Measurements from ENCODE around the gene JOSD2. TPM values are rescaled to one million over a fixed set of nuclear protein-coding genes. Genes with fewer than 3 reads are reported as not detected.

Gene JOSD2
- total RNA-seq, 2 experiments from 2014 or later, result 21.6 to 22.6 TPM

- peaks cover 28% of the 10 kb centered on the region for H3K27me3 Mint-ChIP-seq
- ATAC-seq, result no peak
- H3K4me3 Mint-ChIP-seq, result no peak overlapping the region
- H3K9me3 Mint-ChIP-seq, result no peaks in the 10 kb centered on the region
- no peak for TF ChIP-seq CTCF (IDR thresholded peaks at IDR 0.05)
- H3K36me3 Mint-ChIP-seq (ENCODE audit: low read depth), result no peaks in the 10 kb centered on the region
- ChIA-PET CTCF (no interaction called here), POLR2A (no interaction called here)
- H3K27ac Mint-ChIP-seq, result no peak overlapping the region
- DNase-seq, result no peak
- peaks cover 15% of the 10 kb centered on the region for H3K4me1 Mint-ChIP-seq (ENCODE audit: low read depth)
- intact Hi-C loops (cut with micrococcal nuclease), result no loop called here
Observed at GRCh38 chr19:50459067-50459456, 51.9 kb downstream of the JOSD2 start.

DNA sequence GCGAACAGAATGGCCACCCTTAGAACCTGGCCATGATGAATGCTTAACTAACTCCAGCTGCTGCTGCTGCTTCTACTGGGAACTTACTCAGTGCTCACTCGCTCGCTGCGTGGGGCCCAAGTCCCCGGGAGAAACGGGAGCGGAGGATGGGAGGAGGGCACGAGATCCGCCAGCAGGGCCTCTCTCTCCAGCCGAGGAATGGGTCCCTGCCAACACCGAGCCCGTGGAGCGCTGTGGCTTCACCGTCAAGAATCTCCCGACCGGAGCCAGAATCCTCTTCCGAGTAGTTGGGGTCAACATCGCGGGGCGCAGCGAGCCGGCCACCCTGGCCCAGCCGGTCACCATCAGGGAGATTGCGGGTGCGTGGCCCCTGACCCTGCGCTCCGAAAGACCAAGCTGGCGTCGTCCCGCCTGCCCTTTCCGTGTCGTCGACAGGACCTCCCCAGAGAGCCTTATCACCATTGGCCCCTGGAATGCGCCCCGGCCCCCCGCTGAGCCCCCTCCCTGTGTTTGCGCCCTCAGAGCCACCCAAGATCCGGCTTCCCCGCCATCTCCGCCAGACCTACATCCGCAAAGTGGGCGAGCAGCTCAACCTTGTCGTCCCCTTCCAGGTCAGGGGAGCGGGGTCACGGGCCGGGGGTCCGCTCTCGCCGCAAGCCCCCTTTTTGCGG lies 52.5 kb downstream of the JOSD2 start:
- no peaks in the 10 kb centered on the region for H3K36me3 Mint-ChIP-seq (ENCODE audit: low read depth)
- no peak overlapping the region for H3K27ac Mint-ChIP-seq
- ChIA-PET POLR2A (no interaction called here), CTCF (no interaction called here)
- H3K9me3 Mint-ChIP-seq, result no peaks in the 10 kb centered on the region
- H3K27me3 Mint-ChIP-seq, result peaks cover 28% of the 10 kb centered on the region
- intact Hi-C loops (cut with micrococcal nuclease), result no loop called here
- no peak overlapping the region for H3K4me3 Mint-ChIP-seq
- DNase-seq (no peak), ATAC-seq (no peak)
- no peak for TF ChIP-seq CTCF (IDR thresholded peaks at IDR 0.05)
- peaks cover 15% of the 10 kb centered on the region for H3K4me1 Mint-ChIP-seq (ENCODE audit: low read depth)

GRCh38 chr19:50457300-50457699 lies 53.7 kb downstream of the JOSD2 start:
- DNase-seq, result no peak
- no peaks in the 10 kb centered on the region for H3K36me3 Mint-ChIP-seq (ENCODE audit: low read depth)
- no peak for TF ChIP-seq CTCF (IDR thresholded peaks at IDR 0.05)
- peaks cover 15% of the 10 kb centered on the region for H3K4me1 Mint-ChIP-seq (ENCODE audit: low read depth)
- no peaks in the 10 kb centered on the region for H3K9me3 Mint-ChIP-seq
- POLR2A ChIA-PET, result no interaction called here
- no peak for ATAC-seq
- H3K27ac Mint-ChIP-seq, result no peak overlapping the region
- H3K27me3 Mint-ChIP-seq, result peaks cover 28% of the 10 kb centered on the region
- CTCF ChIA-PET, result no interaction called here
- intact Hi-C loops (cut with micrococcal nuclease), result no loop called here
- no peak overlapping the region for H3K4me3 Mint-ChIP-seq

Other genes starting within 250 kb of the JOSD2 start
- under 1 TPM; 0.77 to 0.81 TPM for gene KCNC3, start 181.8 kb downstream of the JOSD2 start, total RNA-seq
- gene NAPSA, start 145.6 kb downstream of the JOSD2 start, total RNA-seq, result 10 to 100 TPM; 18.3 to 20.0 TPM
- 10 to 100 TPM; 50.9 to 52.3 TPM for gene NR1H2, start 134.7 kb downstream of the JOSD2 start, total RNA-seq
- 100 to 1,000 TPM; 214 to 215 TPM for gene POLD1, start 126.8 kb downstream of the JOSD2 start, total RNA-seq
- 1 to 10 TPM in 1 of 2 experiments, under 1 TPM in 1; 0.68 to 1.5 TPM for gene SPIB, start 92.3 kb downstream of the JOSD2 start, total RNA-seq
- under 1 TPM; 0.11 to 0.59 TPM for gene MYBPC2, start 78.3 kb downstream of the JOSD2 start, total RNA-seq
- 10 to 100 TPM; 28.7 to 31.2 TPM for gene EMC10, start 34.7 kb downstream of the JOSD2 start, total RNA-seq
- 1 to 10 TPM in 1 of 2 experiments, under 1 TPM in 1; 0.36 to 1.5 TPM for gene GARIN5A, start 34.3 kb downstream of the JOSD2 start, total RNA-seq
- gene ASPDH, start 2.7 kb upstream of the JOSD2 start, total RNA-seq, result not detected
- gene LRRC4B, start 57.2 kb upstream of the JOSD2 start, total RNA-seq, result not detected
- not detected for gene SYT3, start 128.7 kb upstream of the JOSD2 start, total RNA-seq
- 1 to 10 TPM; 1.5 to 3.2 TPM for gene C19orf81, start 138.3 kb upstream of the JOSD2 start, total RNA-seq
- gene SHANK1, start 208.6 kb upstream of the JOSD2 start, total RNA-seq, result under 1 TPM in 1 of 2 experiments, not detected in 1; 0.25 TPM
- 1 to 10 TPM; 2.2 to 2.7 TPM for gene CLEC11A, start 212.2 kb upstream of the JOSD2 start, total RNA-seq

All from activated CD8-positive, alpha-beta T cell treated with anti-CD3 and anti-CD28 coated beads for 36 hours (primary cell).